Esophagus squamous epithelium (tissue), 4 donors: ENCODE data around the gene BRSK2.

Experiments used
- CTCF ChIP-seq, 6 experiments: fragments of 450-650 bp in 4 of 6; fragments of 200-600 bp in 2 of 6; sonication (generic) in 2 of 6; IDR thresholded peaks; one replicate each; pipeline ENCODE4 v1.5.1; 2016 to 2019; ENCODE audit warnings: antibody characterized with exemption in 6 of 6, mild to moderate bottlenecking in 4 of 6, moderate library complexity in 4 of 6
- POLR2A ChIP-seq, 4 donors: fragments of 450-650 bp; IDR thresholded peaks; one replicate each; pipeline ENCODE4 v1.6.1; 2017; ENCODE audit warnings: antibody characterized with exemption in 4 of 4, mild to moderate bottlenecking in 4 of 4, moderate library complexity in 3 of 4

GRCh38 chr11:1499261-1499890 lies 109.6 kb downstream of the BRSK2 start:
- TF ChIP-seq POLR2A (IDR thresholded peaks at IDR 0.05) (no peak), CTCF (IDR thresholded peaks at IDR 0.05) (no peak)
